ENCODE results near the gene TUBA8.
"Not testable (repeated sequence)": the region's sequence is repeated elsewhere in the genome, so short reads cannot be mapped to it uniquely, and the experiment has no call there.

DNA sequence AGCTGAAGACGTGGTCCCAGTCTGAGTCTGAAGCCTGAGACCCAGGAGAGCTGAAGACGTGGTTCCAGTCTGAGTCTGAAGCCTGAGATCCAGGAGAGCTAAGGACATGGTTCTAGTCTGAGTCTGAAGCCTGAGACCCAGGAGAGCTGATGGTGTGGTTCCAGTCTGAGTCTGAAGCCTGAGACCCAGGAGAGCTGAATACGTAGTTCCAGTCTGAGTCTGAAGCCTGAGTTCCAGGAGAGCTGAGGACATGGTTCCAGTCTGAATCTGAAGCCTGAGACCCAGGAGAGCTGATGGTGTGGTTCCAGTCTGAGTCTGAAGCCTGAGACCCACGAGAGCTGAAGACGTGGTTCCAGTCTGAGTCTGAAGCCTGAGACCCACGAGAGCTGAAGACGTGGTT lies 4.6 kb upstream of the TUBA8 start:
- TF ChIP-seq, protein P1, sequence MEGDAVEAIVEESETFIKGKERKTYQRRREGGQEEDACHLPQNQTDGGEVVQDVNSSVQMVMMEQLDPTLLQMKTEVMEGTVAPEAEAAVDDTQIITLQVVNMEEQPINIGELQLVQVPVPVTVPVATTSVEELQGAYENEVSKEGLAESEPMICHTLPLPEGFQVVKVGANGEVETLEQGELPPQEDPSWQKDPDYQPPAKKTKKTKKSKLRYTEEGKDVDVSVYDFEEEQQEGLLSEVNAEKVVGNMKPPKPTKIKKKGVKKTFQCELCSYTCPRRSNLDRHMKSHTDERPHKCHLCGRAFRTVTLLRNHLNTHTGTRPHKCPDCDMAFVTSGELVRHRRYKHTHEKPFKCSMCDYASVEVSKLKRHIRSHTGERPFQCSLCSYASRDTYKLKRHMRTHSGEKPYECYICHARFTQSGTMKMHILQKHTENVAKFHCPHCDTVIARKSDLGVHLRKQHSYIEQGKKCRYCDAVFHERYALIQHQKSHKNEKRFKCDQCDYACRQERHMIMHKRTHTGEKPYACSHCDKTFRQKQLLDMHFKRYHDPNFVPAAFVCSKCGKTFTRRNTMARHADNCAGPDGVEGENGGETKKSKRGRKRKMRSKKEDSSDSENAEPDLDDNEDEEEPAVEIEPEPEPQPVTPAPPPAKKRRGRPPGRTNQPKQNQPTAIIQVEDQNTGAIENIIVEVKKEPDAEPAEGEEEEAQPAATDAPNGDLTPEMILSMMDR (IDR thresholded peaks at IDR 0.05) = not testable (repeated sequence)
- not testable (repeated sequence) for TF ChIP-seq POLR2A, EP300, POLR2AphosphoS5 (IDR thresholded peaks at IDR 0.05)
